ENCODE results near the gene RPTOR.
A peak's percentile ranks its signal among the peaks of the same experiment; 100 is the strongest.

Gene RPTOR

GRCh38 chr17:80658821-80659220 lies 114.2 kb downstream of the RPTOR start:
- DNase-seq (ENCODE audit: low spot score) = no peak
- TF ChIP-seq CTCF (IDR thresholded peaks at IDR 0.05; ENCODE audit: borderline replicate concordance, control extremely low read depth, extremely low read depth, insufficient read depth, missing control alignments) = no peak
- in situ Hi-C loops (cut with MboI; ENCODE audit: low sequenced_read_pairs, unreplicated experiment) = no loop called here

- no peak for TF ChIP-seq CTCF (IDR thresholded peaks at IDR 0.05; ENCODE audit: borderline replicate concordance, control extremely low read depth, extremely low read depth, insufficient read depth, missing control alignments)
- DNase-seq (ENCODE audit: low spot score) = no peak
- in situ Hi-C loops (cut with MboI; ENCODE audit: low sequenced_read_pairs, unreplicated experiment) = no loop called here
Observed at GRCh38 chr17:80659651-80660050, 115.0 kb downstream of the RPTOR start.

GRCh38 chr17:80660527-80661198 lies 116.0 kb downstream of the RPTOR start:
- no peak for TF ChIP-seq CTCF (IDR thresholded peaks at IDR 0.05; ENCODE audit: borderline replicate concordance, control extremely low read depth, extremely low read depth, insufficient read depth, missing control alignments)
- no peak for DNase-seq (ENCODE audit: low spot score)
- in situ Hi-C loops (cut with MboI; ENCODE audit: low sequenced_read_pairs, unreplicated experiment) = no loop called here

GRCh38 chr17:80662557-80662956 lies 117.9 kb downstream of the RPTOR start:
- DNase-seq (ENCODE audit: low spot score) = no peak
- no peak for TF ChIP-seq CTCF (IDR thresholded peaks at IDR 0.05; ENCODE audit: borderline replicate concordance, control extremely low read depth, extremely low read depth, insufficient read depth, missing control alignments)
- in situ Hi-C loops (cut with MboI; ENCODE audit: low sequenced_read_pairs, unreplicated experiment) = no loop called here

- in situ Hi-C loops (cut with MboI; ENCODE audit: low sequenced_read_pairs, unreplicated experiment) = no loop called here
- DNase-seq (ENCODE audit: low spot score) = no peak
- TF ChIP-seq CTCF (IDR thresholded peaks at IDR 0.05; ENCODE audit: borderline replicate concordance, control extremely low read depth, extremely low read depth, insufficient read depth, missing control alignments) = no peak
Observed at GRCh38 chr17:80663781-80664206, 119.2 kb downstream of the RPTOR start.

GRCh38 chr17:80664217-80664790 lies 119.7 kb downstream of the RPTOR start:
- DNase-seq (ENCODE audit: low spot score) = peak; percentile 44
- no peak for TF ChIP-seq CTCF (IDR thresholded peaks at IDR 0.05; ENCODE audit: borderline replicate concordance, control extremely low read depth, extremely low read depth, insufficient read depth, missing control alignments)
- in situ Hi-C loops (cut with MboI; ENCODE audit: low sequenced_read_pairs, unreplicated experiment) = no loop called here

Data from GM13976 (cell line).